Measurements from ENCODE around the gene THBS3. TPM values are rescaled to one million over a fixed set of nuclear protein-coding genes. Genes with fewer than 3 reads are reported as not detected.
A peak's percentile ranks its signal among the peaks of the same experiment; 100 is the strongest.
"Not testable (repeated sequence)": the region's sequence is repeated elsewhere in the genome, so short reads cannot be mapped to it uniquely, and the experiment has no call there.

THBS3 gene
- total RNA-seq, 1 experiment from 2014 or later: 12.1 TPM

GRCh38 chr1:155214702-155215101 lies 7.0 kb upstream of the THBS3 start:
- DNase-seq (ENCODE audit: low read depth, low spot score); in situ Hi-C loops (cut with HindIII; ENCODE audit: low pct_unique_long_range_greater_than_20kb, low sequenced_read_pairs): not testable (repeated sequence)

- DNase-seq (ENCODE audit: low read depth, low spot score); in situ Hi-C loops (cut with HindIII; ENCODE audit: low pct_unique_long_range_greater_than_20kb, low sequenced_read_pairs): not testable (repeated sequence)
Measured at GRCh38 chr1:155212051-155212440, 4.3 kb upstream of the THBS3 start.

GRCh38 chr1:155211381-155212050 lies 3.8 kb upstream of the THBS3 start:
- DNase-seq (ENCODE audit: low read depth, low spot score); in situ Hi-C loops (cut with HindIII; ENCODE audit: low pct_unique_long_range_greater_than_20kb, low sequenced_read_pairs): not testable (repeated sequence)

- DNase-seq (ENCODE audit: low read depth, low spot score): no peak
- in situ Hi-C loops (cut with HindIII; ENCODE audit: low pct_unique_long_range_greater_than_20kb, low sequenced_read_pairs): no loop called here
Measured at GRCh38 chr1:155210314-155211104, 2.8 kb upstream of the THBS3 start.

- in situ Hi-C loops (cut with HindIII; ENCODE audit: low pct_unique_long_range_greater_than_20kb, low sequenced_read_pairs): no loop called here
- no peak for DNase-seq (ENCODE audit: low read depth, low spot score)
Measured at GRCh38 chr1:155209312-155209721, 1.6 kb upstream of the THBS3 start.

GRCh38 chr1:155208541-155209311 lies 1.0 kb upstream of the THBS3 start, which contains the start of gene MTX1:
TSS of gene MTX1 (plus strand) at chr1:155208695. CDS start at chr1:155208805, 110 bp downstream.
- DNase-seq (ENCODE audit: low read depth, low spot score): peak; percentile 87
- in situ Hi-C loops (cut with HindIII; ENCODE audit: low pct_unique_long_range_greater_than_20kb, low sequenced_read_pairs): no loop called here

- in situ Hi-C loops (cut with HindIII; ENCODE audit: low pct_unique_long_range_greater_than_20kb, low sequenced_read_pairs): no loop called here
- peak; percentile 91 for DNase-seq (ENCODE audit: low read depth, low spot score)
Measured at GRCh38 chr1:155206891-155207805, 549 bp downstream of the THBS3 start.

GRCh38 chr1:155205969-155206593 lies 1.6 kb downstream of the THBS3 start:
- no peak for DNase-seq (ENCODE audit: low read depth, low spot score)
- in situ Hi-C loops (cut with HindIII; ENCODE audit: low pct_unique_long_range_greater_than_20kb, low sequenced_read_pairs): no loop called here

GRCh38 chr1:155205035-155205434 lies 2.7 kb downstream of the THBS3 start:
- DNase-seq (ENCODE audit: low read depth, low spot score): no peak
- in situ Hi-C loops (cut with HindIII; ENCODE audit: low pct_unique_long_range_greater_than_20kb, low sequenced_read_pairs): no loop called here

GRCh38 chr1:155202731-155203515 lies 4.8 kb downstream of the THBS3 start:
- in situ Hi-C loops (cut with HindIII; ENCODE audit: low pct_unique_long_range_greater_than_20kb, low sequenced_read_pairs): no loop called here
- no peak for DNase-seq (ENCODE audit: low read depth, low spot score)

GRCh38 chr1:155202198-155202597 lies 5.5 kb downstream of the THBS3 start:
- in situ Hi-C loops (cut with HindIII; ENCODE audit: low pct_unique_long_range_greater_than_20kb, low sequenced_read_pairs): no loop called here
- no peak for DNase-seq (ENCODE audit: low read depth, low spot score)

GRCh38 chr1:155200920-155201319 lies 6.8 kb downstream of the THBS3 start:
- DNase-seq (ENCODE audit: low read depth, low spot score): no peak
- in situ Hi-C loops (cut with HindIII; ENCODE audit: low pct_unique_long_range_greater_than_20kb, low sequenced_read_pairs): no loop called here

- no peak for DNase-seq (ENCODE audit: low read depth, low spot score)
- in situ Hi-C loops (cut with HindIII; ENCODE audit: low pct_unique_long_range_greater_than_20kb, low sequenced_read_pairs): no loop called here
Measured at GRCh38 chr1:155199792-155200191, 7.9 kb downstream of the THBS3 start.

- in situ Hi-C loops (cut with HindIII; ENCODE audit: low pct_unique_long_range_greater_than_20kb, low sequenced_read_pairs): no loop called here
- no peak for DNase-seq (ENCODE audit: low read depth, low spot score)
Measured at GRCh38 chr1:155198547-155198906, 9.2 kb downstream of the THBS3 start.

GRCh38 chr1:155197901-155198546 lies 9.7 kb downstream of the THBS3 start:
- in situ Hi-C loops (cut with HindIII; ENCODE audit: low pct_unique_long_range_greater_than_20kb, low sequenced_read_pairs): no loop called here
- DNase-seq (ENCODE audit: low read depth, low spot score): no peak

Data from SK-MEL-5 (cell line).